ENCODE results near the gene DACT1. TPM values are rescaled to one million over a fixed set of nuclear protein-coding genes. Genes with fewer than 3 reads are reported as not detected.

DACT1 gene
- total RNA-seq, 1 donor from 2014 or later = 30.4 TPM

GRCh38 chr14:58665773-58666500, 28.2 kb downstream of the DACT1 start:
- no peak for DNase-seq (ENCODE audit: low read depth)

GRCh38 chr14:58666737-58667136, 29.0 kb downstream of the DACT1 start:
- no peak for DNase-seq (ENCODE audit: low read depth)

- no peak for DNase-seq (ENCODE audit: low read depth)
Measured at GRCh38 chr14:58667900-58668299, 30.1 kb downstream of the DACT1 start.

- DNase-seq (ENCODE audit: low read depth) = peak; percentile 3
Measured at GRCh38 chr14:58668848-58669480, 31.2 kb downstream of the DACT1 start.

- DNase-seq (ENCODE audit: low read depth) = no peak
Measured at GRCh38 chr14:58669556-58670200, 31.9 kb downstream of the DACT1 start.

- no peak for DNase-seq (ENCODE audit: low read depth)
Measured at GRCh38 chr14:58671024-58671423, 33.3 kb downstream of the DACT1 start.

- DNase-seq (ENCODE audit: low read depth) = no peak
Measured at GRCh38 chr14:58671436-58671835, 33.7 kb downstream of the DACT1 start.

GRCh38 chr14:58673722-58674121, 36.0 kb downstream of the DACT1 start:
- DNase-seq (ENCODE audit: low read depth) = no peak

- DNase-seq (ENCODE audit: low read depth) = no peak
Measured at GRCh38 chr14:58677001-58677400, 39.2 kb downstream of the DACT1 start.

- no peak for DNase-seq (ENCODE audit: low read depth)
Measured at GRCh38 chr14:58677517-58677916, 39.8 kb downstream of the DACT1 start.

GRCh38 chr14:58677996-58678395, 40.2 kb downstream of the DACT1 start:
- no peak for DNase-seq (ENCODE audit: low read depth)

GRCh38 chr14:58680698-58681097, 42.9 kb downstream of the DACT1 start:
- DNase-seq (ENCODE audit: low read depth) = no peak

GRCh38 chr14:58687232-58687795, 49.6 kb downstream of the DACT1 start:
- no peak for DNase-seq (ENCODE audit: low read depth)

- no peak for DNase-seq (ENCODE audit: low read depth)
Measured at GRCh38 chr14:58690801-58691516, 53.2 kb downstream of the DACT1 start.

GRCh38 chr14:58693048-58693447, 55.3 kb downstream of the DACT1 start:
- DNase-seq (ENCODE audit: low read depth) = no peak

GRCh38 chr14:58695514-58695913, 57.8 kb downstream of the DACT1 start:
- DNase-seq (ENCODE audit: low read depth) = no peak

- no peak for DNase-seq (ENCODE audit: low read depth)
Measured at GRCh38 chr14:58697266-58697929, 59.6 kb downstream of the DACT1 start.
